GM12878 (cell line): ENCODE results near the gene IL1RAP. TPM values are rescaled to one million over a fixed set of nuclear protein-coding genes. Genes with fewer than 3 reads are reported as not detected.

ENCODE experiments used
- ATAC-seq: fragments of 200-7000 bp; cut with Tn5 transposase; 3 replicates; pipeline ENCODE4 v1.9.1; 2020; ENCODE audit warnings: mild to moderate bottlenecking, moderate library complexity
- BruUV-seq: library from RNA; stranded (reverse); fragments of 400-500 nt; replicated peaks from 2 replicates; lab custom pipeline; 2021; lab: Mats Ljungman, UMichigan
- CTCF ChIA-PET: fragments of 300-600 bp; sonication (Branson Sonifier 250); formaldehyde crosslinking; extraction: SDS; loops from one replicate; lab custom pipeline; 2021; ENCODE audit warnings: inconsistent platforms; lab: Yijun Ruan, JAX
- POLR2A ChIA-PET: fragments of 350-600 bp; formaldehyde crosslinking; extraction: SDS; loops from one replicate; lab custom pipeline; 2021; ENCODE audit warnings: inconsistent platforms; lab: Charles Lee
- RAD21 ChIA-PET: fragments of 300-600 bp; sonication (Branson Sonifier 250); formaldehyde crosslinking; loops from one replicate; lab custom pipeline; 2023; ENCODE audit warnings: antibody characterized with exemption; ENCODE audit not compliant: unreplicated experiment; lab: Charles Lee
- SMC1A ChIA-PET: fragments of 300-600 bp; sonication (Branson Sonifier 250); formaldehyde crosslinking; loops from one replicate; lab custom pipeline; 2023; ENCODE audit not compliant: unreplicated experiment, uncharacterized antibody; lab: Charles Lee
- DNase-seq: peaks from one replicate; pipeline ENCODE4 v3.0.0-alpha.2; 2011; ENCODE audit warnings: low read depth, low spot score
- FAIRE-seq: peaks from 3 replicates; lab custom pipeline; 2011; peaks lifted over from hg19 to GRCh38; lab: Jason Lieb, UNC
- H2AFZ ChIP-seq: 2 replicates; pipeline ENCODE4 v1.6.0; 2011; ENCODE audit warnings: low read depth, low read length, control low read depth; ENCODE audit not compliant: control insufficient read depth
- H3K27ac ChIP-seq: 2 replicates; pipeline ENCODE4 v1.5.1; 2011; ENCODE audit warnings: control low read depth; ENCODE audit not compliant: control insufficient read depth, insufficient read depth
- H3K27me3 ChIP-seq, 2 experiments: replicated peaks in 1 of 2; 2 replicates each; pipeline versions ENCODE4 v1.6.0 to v1.6.1; 2011; ENCODE audit warnings: low read length in 1 of 2; ENCODE audit not compliant: control insufficient read depth in 2 of 2, insufficient read depth in 2 of 2
- H3K36me3 ChIP-seq, 2 experiments: 2 replicates each; pipeline ENCODE4 v1.5.1; 2011; ENCODE audit warnings: low read length in 1 of 2; ENCODE audit not compliant: control insufficient read depth in 2 of 2, insufficient read depth in 2 of 2
- H3K4me1 ChIP-seq: 2 replicates; pipeline ENCODE4 v1.6.1; 2011; ENCODE audit warnings: mild to moderate bottlenecking, low read length, moderate library complexity, mixed read lengths; ENCODE audit not compliant: control insufficient read depth, insufficient read depth
- H3K4me2 ChIP-seq: 2 replicates; pipeline ENCODE4 v1.6.0; 2011; ENCODE audit warnings: control low read depth; ENCODE audit not compliant: control insufficient read depth, insufficient read depth
- H3K4me3 ChIP-seq: fragments of 200-600 bp; sonication (generic); 2 replicates; pipeline ENCODE4 v1.5.1; 2016
- H3K79me2 ChIP-seq: 2 replicates; pipeline ENCODE4 v1.6.0; 2011; ENCODE audit warnings: low read length; ENCODE audit not compliant: control insufficient read depth, insufficient read depth
- H3K9ac ChIP-seq: 2 replicates; pipeline ENCODE4 v1.8.0; 2011; ENCODE audit warnings: low read length, control low read depth, mixed read lengths; ENCODE audit not compliant: control insufficient read depth, insufficient read depth
- H3K9me3 ChIP-seq: replicated peaks from 3 replicates; pipeline ENCODE4 v1.5.1; 2011; ENCODE audit warnings: mild to moderate bottlenecking, low read length; ENCODE audit not compliant: control insufficient read depth, insufficient read depth
- H4K20me1 ChIP-seq: 2 replicates; pipeline ENCODE4 v1.6.0; 2011; ENCODE audit not compliant: control insufficient read depth, insufficient read depth
- BCL3 ChIP-seq: IDR thresholded peaks from 2 replicates; pipeline ENCODE4 v1.6.1; 2011; ENCODE audit warnings: borderline replicate concordance, low read depth, mild to moderate bottlenecking, moderate library complexity, low read length; ENCODE audit not compliant: insufficient read depth, poor library complexity, severe bottlenecking
- HDAC6 ChIP-seq: fragments of 200-600 bp; sonication (generic); IDR thresholded peaks from one replicate; pipeline ENCODE4 v1.8.0; 2017; ENCODE audit warnings: antibody characterized with exemption; ENCODE audit not compliant: unreplicated experiment
- NFYA ChIP-seq: IDR thresholded peaks from 2 replicates; pipeline ENCODE4 v1.6.1; 2011; ENCODE audit warnings: low read depth, mild to moderate bottlenecking, low read length, improper control_type of control experiment, borderline replicate concordance
- SMAD5 ChIP-seq: IDR thresholded peaks from 2 replicates; pipeline ENCODE4 v1.6.1; 2016; ENCODE audit warnings: antibody characterized with exemption, low read depth
- SMARCA5 ChIP-seq: fragments of 450-650 bp; IDR thresholded peaks from 2 replicates; pipeline ENCODE4 v1.6.1; 2017; ENCODE audit warnings: mild to moderate bottlenecking
- SPI1 ChIP-seq: IDR thresholded peaks from 2 replicates; pipeline ENCODE4 v1.6.1; 2011; ENCODE audit warnings: low read depth, mild to moderate bottlenecking, low read length, moderate library complexity, borderline replicate concordance; ENCODE audit not compliant: insufficient read depth
- SUZ12 ChIP-seq: fragments of 200-600 bp; sonication (generic); IDR thresholded peaks from one replicate; pipeline ENCODE4 v1.6.1; 2018; ENCODE audit warnings: antibody characterized with exemption, mild to moderate bottlenecking; ENCODE audit not compliant: unreplicated experiment
- USF2 ChIP-seq: IDR thresholded peaks from 2 replicates; pipeline ENCODE4 v1.6.1; 2011; ENCODE audit warnings: low read depth, low read length, improper control_type of control experiment, borderline replicate concordance
- ZBTB4 ChIP-seq: fragments of 450-650 bp; formaldehyde crosslinking; IDR thresholded peaks from 2 replicates; pipeline ENCODE4 v1.4.0; 2022; ENCODE audit warnings: mild to moderate bottlenecking, moderate library complexity
- ZNF384 ChIP-seq: IDR thresholded peaks from 2 replicates; pipeline ENCODE4 v1.6.1; 2012; ENCODE audit warnings: low read depth, mild to moderate bottlenecking, low read length, improper control_type of control experiment, borderline replicate concordance
- ZNF592 ChIP-seq: fragments of 450-650 bp; IDR thresholded peaks from 2 replicates; pipeline ENCODE4 v1.6.1; 2017; ENCODE audit warnings: mild to moderate bottlenecking, moderate library complexity
- WGBS: methylation state at CpG from one replicate; pipeline ENCODE4 v1.1.6; 2016; ENCODE audit warnings: low lambda C conversion rate; ENCODE audit not compliant: insufficient replicate concordance, insufficient coverage; ENCODE audit errors: missing lambda C conversion rate; 5-methylcytosine and 5-hydroxymethylcytosine counted together
- in situ Hi-C: fragments of 300-500 bp; cut with MboI; formaldehyde crosslinking; loops from 9 replicates; pipeline ENCODE4 v1.14.3; 2018; ENCODE audit warnings: mixed read lengths
- intact Hi-C: fragments of 100-400 bp; cut with micrococcal nuclease; formaldehyde crosslinking; loops from one replicate; pipeline ENCODE4 v1.14.2; 2022; ENCODE audit not compliant: unreplicated experiment
- polyA plus RNA-seq, 11 experiments: library from polyadenylated mRNA; depleted of rRNA in 4 of 11; unstranded in 6 of 11; stranded (reverse) in 5 of 11; fragments of >200 nt; fragmentation: Nextera tagmentation in 4 of 11; fragmentation: Illumina TruSeq in 1 of 11; extraction: Ambion mirVana in 4 of 11; extraction: Trizol in 1 of 11; gene quantifications; 1 replicate in 1 of 11; 2 replicates in 10 of 11; pipeline versions ENCODE4 v1.2.1 to v1.2.3, GENCODE V29; 2011 to 2016; ENCODE audit warnings: inconsistent platforms in 2 of 11, missing spikeins in 2 of 11, low read depth in 1 of 11
- total RNA-seq, 4 experiments: library from RNA; depleted of rRNA in 3 of 4; stranded (reverse); fragments of >200 nt in 3 of 4; fragmentation: Illumina TruSeq in 1 of 4; extraction: Trizol in 1 of 4; gene quantifications; 2 replicates each; pipeline versions ENCODE4 v1.2.1 to v1.2.3, GENCODE V29; 2013 to 2021

IL1RAP gene
- total and polyA plus RNA-seq, 10 of the 15 experiments (the other 5 are each of a cell fraction or from before 2014, with no cell fraction given): 0.17 to 1.0 (median 0.44) TPM; not detected in 1

- no peak overlapping the region for H3K4me3 ChIP-seq
- DNase-seq: no peak
- no TSS peak for BruUV-seq
- SMC1A ChIA-PET: no interaction called here
- H3K9ac ChIP-seq: no peak overlapping the region
- no peaks in the 10 kb centered on the region for H3K79me2 ChIP-seq
- POLR2A ChIA-PET: no interaction called here
- H3K27me3 ChIP-seq: no peaks in the 10 kb centered on the region
- no peak for FAIRE-seq
- no peaks in the 10 kb centered on the region for H3K9me3 ChIP-seq
- intact Hi-C loops: no loop called here
- TF ChIP-seq NFYA: no peak
- no peak for TF ChIP-seq SMAD5
- TF ChIP-seq ZNF384: no peak
- TF ChIP-seq USF2: no peak
- no peak for TF ChIP-seq ZBTB4 (CRISPR knock-in tag)
- no peak for TF ChIP-seq ZNF592
- no peak for TF ChIP-seq BCL3
- TF ChIP-seq SMARCA5: no peak
- no peak for TF ChIP-seq HDAC6
- no peak for TF ChIP-seq SPI1
- TF ChIP-seq SUZ12: no peak
- no peaks in the 10 kb centered on the region for H3K4me1 ChIP-seq
- RAD21 ChIA-PET: no interaction called here
- H3K4me2 ChIP-seq: no peak overlapping the region
- no peak overlapping the region for H2AFZ ChIP-seq
- H3K36me3 ChIP-seq: no peaks in the 10 kb centered on the region
- CTCF ChIA-PET: no interaction called here
- H3K27ac ChIP-seq: no peak overlapping the region
- H4K20me1 ChIP-seq: no peaks in the 10 kb centered on the region
- no peak for ATAC-seq
- WGBS: 9% methylated on average over 2 of the region's 2 CpGs
- in situ Hi-C loops: no loop called here
These were observed 68.8 kb downstream of the IL1RAP start for GRCh38 chr3:190582667-190583066.
